CD4-positive, alpha-beta T cell (primary cell): ENCODE measurements around the gene GDPD5. TPM values are rescaled to one million over a fixed set of nuclear protein-coding genes. Genes with fewer than 3 reads are reported as not detected.

Source experiments
- ATAC-seq: fragments of 200-7000 bp; cut with Tn5 transposase; one replicate; pipeline ENCODE4 v1.10.0; 2022; ENCODE audit warnings: mild to moderate bottlenecking; ENCODE audit not compliant: poor library complexity
- CTCF ChIA-PET: fragments of 350-600 bp; sonication (Branson Sonifier 250); formaldehyde crosslinking; loops from one replicate; lab custom pipeline; 2021; ENCODE audit warnings: antibody characterized with exemption, inconsistent platforms; lab: Charles Lee
- POLR2A ChIA-PET: fragments of 350-600 bp; sonication (Branson Sonifier 250); formaldehyde crosslinking; loops from one replicate; lab custom pipeline; 2021; ENCODE audit warnings: antibody characterized with exemption, inconsistent platforms; lab: Charles Lee
- DNase-seq, 14 experiments: peaks; one replicate each; pipeline ENCODE4 v3.0.0-alpha.2; 2013 to 2020; ENCODE audit warnings: mixed read lengths in 2 of 14
- H3K27ac ChIP-seq, 2 donors: one replicate each; pipeline versions ENCODE4 v1.5.1 to v1.7.0; 2013; ENCODE audit warnings: low read length in 2 of 2, low read depth in 1 of 2, mild to moderate bottlenecking in 1 of 2
- H3K27me3 ChIP-seq, 2 experiments: 1 replicate in 1 of 2; 2 replicates in 1 of 2; pipeline versions ENCODE4 v1.6.1 to v1.7.0; 2013; ENCODE audit warnings: low read length in 2 of 2, control low read depth in 1 of 2, mild to moderate bottlenecking in 1 of 2, moderate library complexity in 1 of 2; ENCODE audit not compliant: insufficient read depth in 2 of 2, control insufficient read depth in 1 of 2
- H3K36me3 ChIP-seq: one replicate; pipeline ENCODE4 v1.6.1; 2013; ENCODE audit warnings: low read length, control low read depth; ENCODE audit not compliant: insufficient read depth
- H3K4me1 ChIP-seq: one replicate; pipeline ENCODE4 v1.6.1; 2013; ENCODE audit warnings: low read length, control low read depth; ENCODE audit not compliant: insufficient read depth
- H3K4me3 ChIP-seq: one replicate; pipeline ENCODE4 v1.5.1; 2013; ENCODE audit warnings: mild to moderate bottlenecking, low read length, moderate library complexity
- H3K9me3 ChIP-seq, 2 experiments: 1 replicate in 1 of 2; 2 replicates in 1 of 2; pipeline versions ENCODE4 v1.6.1 to v1.7.0; 2013; ENCODE audit warnings: low read length in 2 of 2, mild to moderate bottlenecking in 2 of 2, control low read depth in 1 of 2, moderate library complexity in 1 of 2; ENCODE audit not compliant: control insufficient read depth in 1 of 2, insufficient read depth in 1 of 2
- H3K27ac Mint-ChIP-seq: one replicate; pipeline ENCODE4 v1.8.0; 2020; ENCODE audit warnings: mixed read lengths
- H3K27me3 Mint-ChIP-seq: one replicate; pipeline ENCODE4 v1.8.0; 2021; ENCODE audit warnings: mixed read lengths
- H3K36me3 Mint-ChIP-seq: one replicate; pipeline ENCODE4 v1.8.0; 2021; ENCODE audit warnings: low read depth, mixed read lengths
- H3K4me1 Mint-ChIP-seq: one replicate; pipeline ENCODE4 v1.8.0; 2021; ENCODE audit warnings: low read depth, mixed read lengths
- H3K4me3 Mint-ChIP-seq: one replicate; pipeline ENCODE4 v1.8.0; 2020; ENCODE audit warnings: mild to moderate bottlenecking, mixed read lengths
- H3K9me3 Mint-ChIP-seq: one replicate; pipeline ENCODE4 v1.8.0; 2020; ENCODE audit warnings: mixed read lengths
- intact Hi-C, 2 experiments: fragments of 100-400 bp; cut with DNase I in 1 of 2; cut with micrococcal nuclease in 1 of 2; formaldehyde crosslinking; loops; one replicate each; pipeline versions ENCODE4 v1.15.1 to v1.9.0; 2023 to 2025; cut with DNase I, micrococcal nuclease
- total RNA-seq, 174 experiments: library from RNA in 2 of 174; stranded (reverse) in 2 of 174; gene quantifications; one replicate each; pipeline ENCODE4 v1.2.3 and lab custom pipeline; 2021 to 2026
- TF ChIP-seq, protein P1 (sequence below): fragments of 200-600 bp; IDR thresholded peaks from one replicate; pipeline ENCODE4 v1.8.0; 2022; ENCODE audit warnings: antibody characterized with exemption, mild to moderate bottlenecking

Gene GDPD5
- total RNA-seq, 2 experiments from 2014 or later, result 91.6 to 101 TPM

DNA sequence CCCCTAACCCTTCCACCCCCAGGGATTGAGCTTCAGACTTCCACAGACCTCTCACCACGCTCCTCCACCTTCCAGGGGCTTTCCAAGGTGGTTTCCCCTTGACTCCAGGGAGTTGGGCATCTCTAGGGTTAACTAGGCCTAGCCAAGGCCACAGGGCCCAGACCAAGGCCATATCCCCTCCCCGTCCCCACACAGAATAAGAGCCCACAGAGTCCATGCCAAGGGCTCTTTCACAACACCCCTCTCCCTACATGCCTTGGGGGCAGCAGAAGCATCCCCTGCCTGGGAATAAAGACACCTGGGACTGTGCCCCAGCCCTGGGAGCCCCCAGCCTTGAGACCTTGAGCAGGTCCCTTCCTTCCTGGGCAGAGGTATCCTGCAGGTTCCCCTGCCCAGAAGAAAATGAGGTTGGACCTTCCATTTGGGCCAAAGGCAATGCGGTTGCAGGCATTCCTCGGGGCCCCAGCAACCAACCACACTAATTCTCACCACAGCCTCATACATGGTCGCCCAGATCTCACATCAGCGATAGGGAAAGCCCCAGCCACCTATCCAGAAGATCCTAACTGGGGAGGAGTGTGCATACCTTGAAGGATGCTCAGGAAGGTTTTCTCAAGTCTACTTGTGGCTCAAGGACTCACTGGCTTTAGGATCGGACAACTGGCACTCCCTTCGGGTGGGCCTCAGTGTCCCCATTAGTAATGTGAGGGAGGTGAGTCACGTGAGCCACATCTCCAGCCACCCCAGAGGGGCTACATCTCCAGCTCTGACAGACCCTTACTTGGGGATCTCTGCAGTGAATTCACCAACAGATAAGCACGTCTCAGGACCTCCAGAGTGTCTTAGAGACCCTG, 1.7 kb downstream of the GDPD5 start:
- no peaks in the 10 kb centered on the region for H3K36me3 Mint-ChIP-seq
- ATAC-seq (no peak), DNase-seq (peak in 2 of 14 experiments; percentile 49 to 54)
- Histone ChIP-seq H3K36me3 (no peaks in the 10 kb centered on the region), H3K27me3 (no peaks in the 10 kb centered on the region), H3K4me3 (peak overlapping the region; percentile 78), H3K9me3 (no peaks in the 10 kb centered on the region), H3K27ac (peak overlapping the region in 1 of 2 donors; percentile 44), H3K4me1 (peaks cover 50% of the 10 kb centered on the region)
- no peaks in the 10 kb centered on the region for H3K9me3 Mint-ChIP-seq
- intact Hi-C loops, result no loop called here
- TF ChIP-seq, protein P1, sequence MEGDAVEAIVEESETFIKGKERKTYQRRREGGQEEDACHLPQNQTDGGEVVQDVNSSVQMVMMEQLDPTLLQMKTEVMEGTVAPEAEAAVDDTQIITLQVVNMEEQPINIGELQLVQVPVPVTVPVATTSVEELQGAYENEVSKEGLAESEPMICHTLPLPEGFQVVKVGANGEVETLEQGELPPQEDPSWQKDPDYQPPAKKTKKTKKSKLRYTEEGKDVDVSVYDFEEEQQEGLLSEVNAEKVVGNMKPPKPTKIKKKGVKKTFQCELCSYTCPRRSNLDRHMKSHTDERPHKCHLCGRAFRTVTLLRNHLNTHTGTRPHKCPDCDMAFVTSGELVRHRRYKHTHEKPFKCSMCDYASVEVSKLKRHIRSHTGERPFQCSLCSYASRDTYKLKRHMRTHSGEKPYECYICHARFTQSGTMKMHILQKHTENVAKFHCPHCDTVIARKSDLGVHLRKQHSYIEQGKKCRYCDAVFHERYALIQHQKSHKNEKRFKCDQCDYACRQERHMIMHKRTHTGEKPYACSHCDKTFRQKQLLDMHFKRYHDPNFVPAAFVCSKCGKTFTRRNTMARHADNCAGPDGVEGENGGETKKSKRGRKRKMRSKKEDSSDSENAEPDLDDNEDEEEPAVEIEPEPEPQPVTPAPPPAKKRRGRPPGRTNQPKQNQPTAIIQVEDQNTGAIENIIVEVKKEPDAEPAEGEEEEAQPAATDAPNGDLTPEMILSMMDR, result no peak
- H3K27me3 Mint-ChIP-seq, result no peaks in the 10 kb centered on the region
- ChIA-PET CTCF (interaction anchor here (0.5 to 0.9 kb wide), 2 partner anchors 17 to 27 kb away, joined by 4 read pairs; no protein-coding TSS in a partner anchor), POLR2A (interaction anchor here (1.0 to 1.8 kb wide), 5 partner anchors 14 to 124 kb away, joined by 3 to 6 read pairs (median 4); no protein-coding TSS in a partner anchor)
- peak overlapping the region; percentile 80 for H3K27ac Mint-ChIP-seq
- H3K4me1 Mint-ChIP-seq, result peaks cover 59% of the 10 kb centered on the region
- peak overlapping the region; percentile 92 for H3K4me3 Mint-ChIP-seq

DNA sequence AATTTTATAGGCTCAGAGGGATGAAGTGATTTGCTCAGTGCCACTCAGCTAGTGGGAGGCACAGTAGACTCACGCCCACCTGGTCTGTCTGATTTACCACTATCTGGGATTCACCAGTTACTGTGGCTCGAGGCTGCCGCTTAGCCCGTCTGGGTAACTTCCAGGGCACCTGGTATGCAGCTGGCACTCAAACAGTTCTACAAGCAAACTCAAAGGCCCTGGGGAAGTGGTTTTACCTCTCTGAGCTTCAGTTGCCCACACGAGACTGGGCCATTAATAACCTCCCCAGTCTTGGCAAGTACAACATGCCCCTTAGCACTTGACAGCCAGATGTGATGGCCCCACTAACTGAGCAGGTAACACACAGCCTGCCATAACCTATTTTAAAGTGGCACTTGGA, 2.6 kb downstream of the GDPD5 start:
- Mint-ChIP-seq H3K36me3 (no peaks in the 10 kb centered on the region), H3K4me3 (peak overlapping the region; percentile 92), H3K27me3 (no peaks in the 10 kb centered on the region), H3K9me3 (no peaks in the 10 kb centered on the region), H3K27ac (peak overlapping the region; percentile 80), H3K4me1 (peaks cover 67% of the 10 kb centered on the region)
- intact Hi-C loops, result no loop called here
- POLR2A ChIA-PET, result interaction anchor here (1.0 to 1.5 kb wide), 4 partner anchors 13 to 123 kb away, joined by 3 to 4 read pairs (median 4); no protein-coding TSS in a partner anchor
- TF ChIP-seq, protein P1, result no peak
- no peaks in the 10 kb centered on the region for H3K9me3 ChIP-seq
- CTCF ChIA-PET, result interaction anchor here (0.6 to 0.9 kb wide), 2 partner anchors 16 to 107 kb away, joined by 3 to 4 read pairs; no protein-coding TSS in a partner anchor
- DNase-seq (peak in 2 of 14 experiments; percentile 27 to 44), ATAC-seq (no peak)
- H3K27me3 ChIP-seq, result no peaks in the 10 kb centered on the region
- H3K4me3 ChIP-seq, result no peak overlapping the region
- peaks cover 55% of the 10 kb centered on the region for H3K4me1 ChIP-seq
- H3K36me3 ChIP-seq, result no peaks in the 10 kb centered on the region
- H3K27ac ChIP-seq, result no peak overlapping the region

DNA sequence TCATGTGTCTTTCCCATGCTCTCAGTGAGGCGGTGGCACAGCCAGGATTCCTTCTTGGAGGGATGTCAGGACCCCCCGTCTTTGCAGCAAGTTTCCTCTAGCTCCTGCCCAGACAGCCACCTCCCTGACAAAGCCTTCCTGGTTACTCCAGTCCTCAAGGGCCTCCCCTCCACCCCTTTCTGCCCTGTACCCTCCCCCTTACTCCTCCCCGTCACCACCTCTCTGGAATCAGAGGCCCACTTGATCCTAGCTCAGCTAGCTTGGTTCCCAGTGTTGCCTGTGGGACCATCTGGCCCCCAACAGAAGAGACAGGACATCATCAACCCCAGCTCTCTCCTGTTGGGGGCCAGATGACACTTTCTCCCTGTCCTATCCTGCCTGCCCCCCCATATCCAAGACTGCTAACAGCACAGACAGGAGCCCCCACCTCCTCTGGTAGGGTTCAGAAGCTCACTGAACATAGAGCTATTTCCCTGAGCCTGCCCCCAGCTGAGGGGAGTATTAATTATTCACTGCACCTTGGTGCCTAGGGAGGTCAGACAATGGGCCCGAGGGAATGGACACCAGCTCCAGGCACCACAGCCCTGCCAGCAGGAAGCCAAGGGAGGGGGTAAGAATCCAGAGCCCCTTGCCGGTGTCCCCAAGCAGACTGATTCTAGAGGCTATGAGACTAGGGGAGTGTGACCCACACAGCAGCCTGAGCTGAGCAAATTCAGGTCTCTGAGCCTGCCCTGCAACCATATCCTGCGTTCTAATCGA, 3.3 kb downstream of the GDPD5 start:
- H3K4me1 Mint-ChIP-seq, result peaks cover 75% of the 10 kb centered on the region
- intact Hi-C loops, result no loop called here

More for the DNA sequence above, 3.3 kb downstream of the GDPD5 start:
- CTCF ChIA-PET, result interaction anchor here (0.6 to 0.9 kb wide), 2 partner anchors 16 to 106 kb away, joined by 3 to 4 read pairs; no protein-coding TSS in a partner anchor
- ATAC-seq (no peak), DNase-seq (no peak)
- H3K4me1 ChIP-seq, result peaks cover 62% of the 10 kb centered on the region
- Mint-ChIP-seq H3K27ac (peak overlapping the region; percentile 80), H3K4me3 (peak overlapping the region; percentile 39), H3K27me3 (no peaks in the 10 kb centered on the region), H3K36me3 (no peaks in the 10 kb centered on the region), H3K9me3 (no peaks in the 10 kb centered on the region)
- H3K9me3 ChIP-seq, result no peaks in the 10 kb centered on the region
- TF ChIP-seq, protein P1, result no peak
- no peak overlapping the region for H3K27ac ChIP-seq
- no peaks in the 10 kb centered on the region for H3K36me3 ChIP-seq
- POLR2A ChIA-PET, result interaction anchor here (1.0 to 1.2 kb wide), 3 partner anchors 12 to 122 kb away, joined by 3 to 4 read pairs (median 3); no protein-coding TSS in a partner anchor
- H3K4me3 ChIP-seq, result no peak overlapping the region
- no peaks in the 10 kb centered on the region for H3K27me3 ChIP-seq
